CD1c-positive myeloid dendritic cell (primary cell): ENCODE measurements around the gene TFB1M.

Experiments
- DNase-seq: peaks from one replicate; pipeline ENCODE4 v3.0.0-alpha.2; 2016; ENCODE audit errors: extremely low spot score

TFB1M gene

DNA sequence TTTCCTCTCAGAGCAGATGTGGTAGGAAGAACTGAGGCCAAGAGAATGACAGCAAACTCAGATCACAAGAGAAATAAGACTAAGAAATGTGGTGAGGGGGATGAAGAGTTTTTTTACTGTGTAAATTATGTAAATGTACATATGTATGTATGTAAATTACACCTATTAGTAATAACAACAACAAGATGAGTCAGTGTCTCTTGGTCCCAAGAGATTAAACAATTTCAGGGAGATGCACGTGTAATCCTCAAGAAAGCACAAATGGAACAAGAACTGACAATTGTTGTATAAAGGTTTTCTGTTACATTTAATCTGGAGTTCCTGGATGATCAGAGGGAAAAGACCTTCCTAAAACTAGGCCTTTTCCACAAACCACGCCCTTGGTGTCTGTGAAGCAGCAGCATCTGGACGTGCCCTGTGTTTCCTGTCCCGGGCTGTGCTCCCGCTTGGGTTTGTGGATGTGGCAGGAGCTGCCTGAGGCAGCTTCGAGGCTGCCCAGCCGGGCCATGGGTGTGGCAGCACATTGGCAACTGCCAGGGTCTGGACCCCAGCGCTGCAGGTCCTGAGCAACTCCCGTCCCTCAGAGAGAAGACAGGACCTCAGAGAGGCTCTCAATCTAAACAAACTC is 49.5 kb downstream of the TFB1M start:
- DNase-seq = no peak

DNA sequence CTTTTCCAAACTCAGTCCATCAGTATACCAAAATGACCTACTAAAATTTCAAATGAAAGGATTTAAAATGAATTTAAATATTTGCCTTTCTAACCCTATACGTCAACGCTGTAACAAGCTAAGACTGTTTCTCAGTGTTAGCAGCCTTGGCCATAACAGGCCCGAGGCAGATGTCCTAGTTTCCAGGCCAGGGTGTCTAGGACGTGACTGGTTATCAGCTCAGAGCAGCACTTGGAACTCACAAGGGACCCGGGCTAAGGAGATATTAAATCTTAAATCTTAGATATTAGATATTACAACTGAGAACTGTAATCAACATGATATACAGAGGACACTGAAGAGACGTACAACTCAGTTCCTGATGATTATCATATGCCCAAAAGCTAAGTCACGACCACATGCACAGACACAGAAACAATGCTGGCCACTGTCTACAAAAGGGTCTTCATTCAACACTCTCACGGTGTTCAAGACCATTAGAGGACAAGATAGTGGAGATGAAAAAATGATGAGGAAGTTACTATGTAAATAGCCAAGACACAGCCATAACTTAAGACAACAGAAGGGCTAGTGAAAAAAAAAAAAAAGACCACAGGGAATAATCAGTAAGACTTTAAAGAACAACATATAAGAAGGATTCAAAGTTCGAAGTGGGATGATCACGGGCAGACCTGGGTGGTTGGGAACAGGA is 50.8 kb downstream of the TFB1M start, which contains the start of gene CLDN20:
Gene CLDN20, plus strand, starts transcription at position 641 of the 691 bp plus-strand sequence. CDS start 11,707 bp downstream, outside the sequence.
- DNase-seq = no peak

DNA sequence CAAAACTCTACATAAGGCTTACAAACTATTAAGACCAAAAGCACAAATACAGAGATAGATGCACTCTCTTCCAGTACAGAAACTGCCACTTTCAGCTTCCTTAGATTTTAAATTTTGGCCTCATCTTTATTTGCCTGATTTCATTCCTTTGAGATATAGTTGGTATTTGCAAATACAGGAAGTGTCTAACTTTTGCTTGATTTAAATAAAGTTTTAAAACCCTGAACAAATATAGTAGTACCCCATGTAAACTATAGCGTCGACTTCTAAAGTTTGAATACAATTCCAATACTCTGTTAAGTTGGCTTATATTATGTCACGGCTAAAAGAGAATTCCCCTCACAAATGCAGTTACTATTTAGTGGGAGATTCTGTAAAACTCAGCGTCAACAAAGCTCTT is 51.6 kb downstream of the TFB1M start:
- no peak for DNase-seq

DNA sequence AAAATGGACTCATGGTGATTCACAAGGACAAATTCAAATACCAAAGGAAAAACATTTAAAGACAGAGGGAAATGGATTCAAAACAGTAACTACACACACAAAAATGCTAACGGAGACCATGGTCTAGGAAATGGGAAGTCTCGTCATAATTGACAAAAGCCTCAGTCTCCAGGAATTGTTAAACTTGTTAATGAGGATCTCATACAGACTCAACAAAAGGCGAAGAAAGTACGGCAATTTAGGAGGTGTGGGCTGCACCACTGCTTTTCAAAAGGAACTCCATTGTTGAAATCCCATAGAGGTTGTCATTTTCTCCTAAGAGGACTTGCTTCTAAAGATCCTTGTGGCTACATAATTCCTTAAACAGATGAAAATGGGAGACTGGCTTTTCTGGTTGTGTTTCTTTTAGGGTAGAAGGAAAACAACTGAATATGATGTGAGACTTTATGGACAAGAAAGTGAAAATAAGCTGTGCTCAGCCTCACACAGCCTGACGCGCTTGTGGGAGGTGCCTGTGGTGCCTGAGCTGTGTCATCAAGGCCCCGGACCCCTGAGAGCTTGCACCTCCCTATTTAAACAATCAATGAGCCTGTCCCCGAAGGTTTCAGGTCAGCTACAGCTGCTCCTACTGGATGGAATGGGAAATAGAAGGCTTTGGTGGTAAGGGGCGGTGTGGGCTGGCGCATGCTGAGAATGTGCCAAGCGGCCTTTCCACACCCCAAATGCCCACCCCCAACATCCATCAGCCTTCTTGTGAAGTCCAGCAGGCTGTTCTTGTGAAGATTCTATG is 53.0 kb downstream of the TFB1M start:
- no peak for DNase-seq

DNA sequence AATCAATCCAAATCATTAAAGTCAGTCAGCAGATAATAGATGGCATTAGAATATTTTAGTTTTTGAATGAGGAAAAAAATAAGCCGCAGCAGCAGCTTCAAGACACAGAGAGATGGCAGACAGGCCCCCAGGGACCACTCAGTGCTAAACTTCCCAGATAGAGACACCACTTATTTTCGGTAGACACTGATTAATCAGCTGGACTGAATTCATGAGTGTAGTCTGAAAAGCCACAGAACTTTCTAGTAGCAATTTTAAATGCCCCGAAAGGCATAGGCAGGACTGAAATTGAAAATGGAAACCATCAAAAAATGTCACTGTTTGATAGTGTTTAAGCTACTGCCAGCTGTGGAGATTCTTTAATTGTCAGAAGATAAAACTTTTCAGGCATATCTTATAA is 53.6 kb downstream of the TFB1M start:
- no peak for DNase-seq

DNA sequence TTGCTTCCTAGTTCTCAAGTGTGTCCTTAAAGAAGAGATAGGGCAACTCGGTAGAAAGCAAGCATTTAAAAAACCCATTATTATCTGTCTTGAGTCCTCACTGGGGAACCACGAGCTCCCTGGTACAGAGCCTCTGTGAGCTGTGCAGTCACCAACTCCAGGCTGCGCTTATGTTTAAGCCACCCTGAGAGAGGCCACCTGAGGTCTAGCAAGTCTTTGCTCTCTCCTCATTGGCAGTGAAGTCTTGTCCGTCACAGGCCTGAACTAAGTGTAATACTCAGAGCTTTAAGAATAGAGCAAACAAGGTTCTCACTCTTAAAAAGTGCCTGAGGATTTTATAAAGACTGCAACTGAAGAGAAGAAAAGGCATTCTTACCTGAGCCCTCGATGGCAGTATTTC is 54.4 kb downstream of the TFB1M start:
- no peak for DNase-seq

DNA sequence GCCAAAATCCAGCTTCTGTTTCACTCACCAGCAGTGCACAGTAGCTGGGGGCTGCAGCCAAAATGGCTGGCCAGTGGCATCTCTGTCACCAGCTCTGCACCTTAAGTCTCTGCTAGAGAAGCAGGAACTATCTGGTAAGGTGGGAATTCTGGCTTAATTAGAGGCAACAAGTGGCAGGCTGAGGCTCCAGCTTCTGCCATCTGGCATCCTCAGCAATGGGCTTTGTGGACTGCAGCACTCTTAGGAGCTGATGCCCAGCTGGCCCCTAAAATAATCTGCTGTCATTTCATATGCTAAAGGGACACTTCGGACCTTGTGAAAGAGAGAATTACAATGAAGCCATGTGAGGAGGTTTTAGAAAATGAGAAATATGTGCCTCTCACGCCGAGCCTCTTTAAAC is 55.1 kb downstream of the TFB1M start:
- no peak for DNase-seq

DNA sequence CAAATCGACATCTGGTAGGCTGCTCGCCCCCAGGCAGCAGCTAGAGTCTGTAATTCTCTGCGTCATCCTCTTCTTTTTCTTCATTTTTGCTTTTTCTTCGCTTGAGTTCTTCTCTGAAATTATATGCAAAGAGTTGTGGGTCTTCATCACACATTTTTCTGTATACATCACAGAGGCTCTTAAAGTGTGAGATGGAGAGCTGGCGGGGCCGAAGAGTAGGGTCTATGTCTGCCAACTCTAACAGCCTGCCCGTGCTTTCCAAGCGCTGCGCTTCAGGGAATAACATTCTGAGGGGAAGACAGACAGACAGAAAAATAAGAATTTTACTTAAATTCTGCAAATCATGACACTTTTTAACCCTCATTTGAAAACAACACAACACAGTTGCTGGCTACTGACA is 56.5 kb downstream of the TFB1M start:
- no peak for DNase-seq

DNA sequence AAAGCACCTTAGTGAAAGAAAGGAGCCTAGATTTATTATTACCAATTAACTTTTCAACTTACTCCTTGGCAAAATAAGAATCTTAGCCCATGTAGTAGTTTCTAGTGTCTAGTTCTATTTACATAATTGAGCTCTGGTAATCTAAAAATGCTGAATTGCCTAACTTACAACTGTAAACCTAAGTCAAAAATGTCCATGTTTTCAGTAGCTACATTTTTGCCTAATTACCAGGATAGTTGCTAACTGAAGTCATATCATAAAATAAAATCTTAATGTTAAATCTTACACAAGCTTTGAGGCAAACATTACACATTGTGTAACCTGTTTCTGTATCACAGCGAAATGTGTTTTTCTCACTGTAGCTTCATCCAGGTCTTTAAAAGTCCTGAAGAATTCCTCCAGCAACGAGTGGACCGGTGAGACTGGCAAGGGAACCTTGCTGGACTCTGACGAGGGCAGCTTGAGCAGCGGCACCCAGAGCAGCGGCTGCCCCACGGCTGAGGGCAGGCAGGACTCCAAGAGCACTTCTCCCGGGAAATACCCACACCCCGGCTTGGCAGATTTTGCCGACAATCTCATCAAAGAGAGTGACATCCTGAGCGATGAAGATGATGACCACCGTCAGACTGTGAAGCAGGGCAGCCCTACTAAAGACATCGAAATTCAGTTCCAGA is 58.0 kb downstream of the TFB1M start:
- DNase-seq = no peak

DNA sequence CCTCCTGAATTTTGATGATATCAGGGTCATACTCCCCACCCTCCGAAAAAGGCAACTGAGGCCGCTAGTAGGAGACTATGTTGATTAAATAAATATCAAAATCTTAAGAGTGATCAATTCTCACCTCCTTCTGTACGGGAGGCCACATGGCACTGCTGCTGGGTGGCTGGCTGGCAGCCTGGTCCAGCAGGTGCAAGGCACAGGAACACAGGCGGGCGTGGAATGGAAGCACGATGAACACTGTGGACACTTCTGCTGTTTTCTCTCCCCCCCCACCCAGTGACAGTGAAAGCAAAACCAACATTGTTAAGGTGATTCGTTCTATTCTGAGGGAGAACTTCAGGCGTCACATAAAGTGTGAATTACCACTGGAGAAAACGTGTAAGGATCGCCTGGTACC is 60.1 kb downstream of the TFB1M start:
- no peak for DNase-seq

DNA sequence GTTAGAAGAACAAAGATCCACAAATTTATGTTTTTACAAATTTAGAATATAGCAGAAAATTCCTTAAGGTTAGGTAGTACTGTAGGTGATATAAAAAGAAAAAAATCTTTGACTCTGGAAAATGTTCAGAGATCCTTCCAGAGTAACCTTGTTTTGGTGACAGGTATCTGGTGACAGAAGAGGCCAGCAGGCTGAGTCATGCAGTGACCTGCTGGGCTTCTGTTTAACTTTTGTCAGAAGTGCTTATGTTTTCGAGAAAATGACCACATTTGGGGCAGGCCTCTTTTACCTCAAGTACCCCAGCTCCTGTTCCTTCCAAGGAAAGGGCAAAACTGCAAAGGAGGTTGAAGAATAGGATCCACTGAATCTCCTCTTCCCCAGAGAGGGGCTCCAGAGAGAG is 60.9 kb downstream of the TFB1M start:
- no peak for DNase-seq

DNA sequence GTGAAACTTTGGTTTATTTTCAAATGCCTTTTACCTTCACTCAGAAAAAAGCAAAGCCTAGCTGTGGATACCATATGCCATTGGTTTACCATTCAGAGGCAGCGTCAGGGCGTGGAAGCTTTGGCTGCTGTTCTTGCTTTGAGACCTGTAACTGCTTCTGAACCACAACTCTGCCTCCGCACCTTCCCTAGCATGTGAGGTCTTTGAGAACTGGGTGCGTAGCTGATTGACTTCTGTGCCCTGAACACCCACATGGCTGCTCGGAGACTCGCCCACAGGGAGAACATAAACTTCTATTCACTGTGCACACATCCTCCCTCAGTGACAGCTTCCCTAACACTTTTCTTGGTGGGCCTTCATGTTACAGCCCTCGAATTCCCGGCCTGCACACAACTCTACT is 61.7 kb downstream of the TFB1M start:
- no peak for DNase-seq

DNA sequence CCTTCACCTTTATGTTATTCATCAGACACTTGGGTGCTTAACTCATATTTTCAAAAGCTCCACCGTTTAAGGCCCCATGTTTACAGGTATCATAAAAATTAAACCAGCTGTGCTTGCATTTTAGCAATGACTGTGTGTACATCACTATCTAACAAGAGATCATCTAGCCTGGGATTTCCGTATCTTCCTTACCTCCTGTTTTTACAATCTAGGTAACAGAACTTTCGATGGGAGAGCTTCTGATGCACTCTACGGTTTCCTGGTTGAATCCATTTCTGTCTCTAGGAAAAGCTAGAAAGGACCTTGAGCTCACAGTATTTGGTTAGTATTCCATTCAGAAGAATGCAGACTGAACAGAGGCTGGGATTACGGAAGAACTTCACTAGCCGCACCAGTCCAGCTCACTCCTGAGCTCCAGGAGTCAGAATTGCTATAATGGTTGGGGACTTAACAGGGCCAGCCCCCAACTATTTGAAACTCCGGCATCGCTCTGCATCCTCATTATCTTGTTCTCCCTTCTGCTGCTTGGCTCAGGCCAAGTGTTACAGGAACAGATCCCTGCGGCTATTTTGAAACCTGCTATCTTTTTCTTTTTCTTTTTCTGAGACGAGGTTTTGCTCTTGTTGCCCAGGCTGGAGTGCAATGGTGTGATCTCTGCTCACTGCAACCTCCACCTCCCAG is 63.4 kb downstream of the TFB1M start:
- no peak for DNase-seq

DNA sequence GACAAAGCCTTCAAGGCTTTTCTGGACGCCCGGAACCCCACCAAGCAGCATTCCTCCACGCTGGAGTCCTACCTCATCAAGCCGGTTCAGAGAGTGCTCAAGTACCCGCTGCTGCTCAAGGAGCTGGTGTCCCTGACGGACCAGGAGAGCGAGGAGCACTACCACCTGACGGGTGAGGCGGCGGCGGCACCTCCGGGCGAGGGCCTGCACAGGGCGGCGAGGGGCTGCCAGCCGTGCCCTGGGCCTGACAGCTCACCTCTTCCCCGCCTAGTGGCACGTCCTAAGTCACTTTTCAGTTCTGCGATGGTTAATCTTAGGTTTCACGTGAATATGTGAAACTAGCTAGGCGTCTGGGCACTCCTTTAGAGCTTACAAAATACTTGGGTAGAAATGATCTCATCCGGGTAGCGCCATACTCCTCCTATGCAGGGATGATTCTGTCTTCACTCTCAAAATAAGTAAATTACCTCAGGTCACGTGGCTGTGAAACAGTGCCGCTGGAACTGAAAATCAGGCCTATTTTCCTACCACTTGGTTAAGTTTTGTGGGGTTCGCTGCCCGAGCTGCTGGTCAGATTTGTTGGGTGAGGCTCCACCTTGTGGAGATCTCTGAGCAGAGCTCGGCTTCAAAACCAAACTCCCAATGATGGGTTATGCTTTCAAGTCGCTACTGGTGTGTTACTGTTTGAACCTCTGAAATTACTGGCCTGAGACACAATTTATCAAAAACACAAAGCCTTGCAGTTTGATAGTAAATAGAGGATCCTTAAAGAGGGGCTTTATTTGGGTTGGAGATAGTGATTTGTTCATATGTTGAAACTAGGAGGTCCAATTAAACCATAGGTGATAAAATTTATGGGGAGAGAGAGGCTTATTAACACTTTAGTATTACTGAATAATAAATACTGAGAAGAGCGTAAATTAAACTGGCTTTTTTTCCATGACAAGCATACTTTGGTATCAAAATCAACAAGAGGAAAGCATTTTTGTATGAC is 66.0 kb downstream of the TFB1M start:
- DNase-seq = peak; percentile 24

DNA sequence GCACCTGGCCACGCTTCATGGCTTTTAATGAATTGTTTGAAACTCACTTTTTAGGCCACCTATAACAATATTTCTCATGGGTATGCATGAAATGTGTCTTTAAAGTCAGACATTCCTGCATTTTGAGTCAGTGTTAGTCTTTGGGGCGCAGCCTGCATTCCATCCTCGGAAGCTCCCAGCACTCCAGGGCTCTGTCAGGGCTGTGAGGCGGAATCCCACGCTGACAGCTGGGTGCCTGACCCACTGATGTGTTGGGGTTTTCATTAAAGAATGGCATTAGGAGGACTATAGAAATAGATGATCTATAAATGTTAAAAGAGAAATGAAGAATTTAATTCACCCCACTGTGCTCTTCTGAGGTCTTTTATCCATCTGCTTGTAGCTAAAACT is 66.7 kb downstream of the TFB1M start:
- DNase-seq = no peak

DNA sequence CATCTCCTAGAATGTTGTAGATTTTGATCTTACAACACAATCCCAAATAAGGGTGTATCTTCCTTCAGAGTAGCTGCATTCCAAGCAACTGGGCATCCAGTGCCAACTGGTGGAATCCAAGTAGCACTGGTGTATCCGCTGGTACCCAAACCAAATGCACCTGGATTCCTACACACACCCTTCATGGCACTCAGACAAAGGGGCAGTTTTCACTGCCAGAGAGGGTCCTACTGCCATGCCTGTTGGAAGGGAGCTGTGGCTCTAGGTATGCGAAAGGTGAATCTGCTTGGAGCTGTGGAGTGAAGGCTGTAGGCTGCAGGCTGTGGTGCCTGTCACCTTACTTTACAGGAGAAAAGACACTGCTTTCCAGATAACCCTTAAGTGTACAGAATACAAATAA is 67.5 kb downstream of the TFB1M start:
- DNase-seq = no peak

DNA sequence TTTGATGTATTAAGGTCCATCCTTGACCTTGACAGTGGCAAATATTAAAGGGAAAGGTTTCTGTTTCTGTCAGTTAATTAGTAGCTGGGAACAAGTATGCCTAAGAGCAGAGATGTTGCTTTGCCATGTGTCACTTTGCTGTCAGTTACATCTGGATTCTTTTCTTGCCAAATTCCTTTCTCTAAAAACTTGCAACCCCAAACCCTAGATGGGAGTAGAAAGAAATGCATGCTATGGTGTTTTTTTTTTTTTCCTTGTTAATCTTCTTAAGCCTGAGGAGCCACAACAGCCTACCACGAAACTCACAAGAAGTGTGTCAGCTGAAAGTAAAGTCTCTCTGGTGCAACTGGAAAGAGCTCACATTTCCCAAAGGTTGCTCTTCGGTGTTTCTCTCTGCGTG is 68.5 kb downstream of the TFB1M start:
- no peak for DNase-seq

DNA sequence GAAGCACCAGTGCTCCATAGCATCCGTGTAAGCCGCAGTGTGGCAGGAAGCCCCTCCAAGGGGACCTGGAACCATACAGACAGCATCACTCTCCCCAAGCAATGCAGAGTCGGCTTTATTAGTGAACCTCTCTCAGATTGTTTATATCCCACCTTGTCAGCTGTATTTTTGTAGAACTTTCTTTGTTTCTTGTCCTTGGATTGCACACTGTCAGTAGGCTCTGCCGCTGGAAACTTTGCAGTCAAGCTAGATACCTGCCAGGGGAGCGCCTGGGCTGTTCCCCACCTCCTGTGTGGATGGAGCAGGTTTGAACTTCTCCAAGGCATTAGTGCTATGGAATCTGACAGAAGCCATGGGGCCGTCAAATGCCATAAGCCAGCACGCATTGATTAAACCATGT is 69.1 kb downstream of the TFB1M start:
- DNase-seq = no peak

DNA sequence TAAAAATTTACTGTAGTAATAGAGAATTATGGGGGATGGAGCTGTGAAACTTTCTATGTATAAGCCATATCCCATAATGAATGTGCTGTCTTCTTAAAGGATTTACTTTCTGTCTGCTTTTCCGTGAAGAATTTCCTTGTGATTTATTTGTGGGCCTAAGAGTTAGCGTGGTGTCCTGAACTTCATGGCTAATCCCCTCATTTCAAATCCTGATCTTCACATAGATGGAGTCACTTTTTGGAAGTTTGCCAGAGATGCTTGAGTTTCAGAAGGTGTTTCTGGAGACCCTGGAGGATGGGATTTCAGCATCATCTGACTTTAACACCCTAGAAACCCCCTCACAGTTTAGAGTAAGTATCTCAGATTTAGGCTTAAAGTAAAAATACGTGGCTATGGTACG is 69.8 kb downstream of the TFB1M start:
- DNase-seq = no peak

DNA sequence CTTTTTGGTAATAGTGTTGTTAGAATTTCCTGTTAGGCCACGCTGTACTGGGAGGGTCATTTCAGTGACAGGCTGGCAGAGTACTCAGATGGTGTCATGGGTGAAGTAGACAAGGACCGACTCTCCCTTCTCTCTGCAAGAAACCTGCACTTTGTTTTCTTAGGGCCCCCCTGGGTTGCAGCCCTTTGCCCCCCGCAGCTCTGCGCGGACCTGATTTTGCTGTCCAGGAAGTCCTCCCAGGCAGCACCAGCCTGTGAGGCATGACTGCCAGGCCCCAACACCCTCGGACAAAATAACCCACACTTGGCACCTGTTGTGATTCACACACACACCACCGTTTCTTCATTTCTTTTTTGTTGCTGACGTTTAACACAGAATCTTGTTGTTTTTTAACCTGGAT is 72.3 kb downstream of the TFB1M start:
- DNase-seq = no peak
